ENCODE data around the gene NRXN3. TPM values are rescaled to one million over a fixed set of nuclear protein-coding genes. Genes with fewer than 3 reads are reported as not detected.

NRXN3 gene
- total and polyA plus RNA-seq, 2 of the 13 experiments (the other 11 are each of a cell fraction or from before 2014, with no cell fraction given), result 0.03 TPM; not detected in 1

DNA sequence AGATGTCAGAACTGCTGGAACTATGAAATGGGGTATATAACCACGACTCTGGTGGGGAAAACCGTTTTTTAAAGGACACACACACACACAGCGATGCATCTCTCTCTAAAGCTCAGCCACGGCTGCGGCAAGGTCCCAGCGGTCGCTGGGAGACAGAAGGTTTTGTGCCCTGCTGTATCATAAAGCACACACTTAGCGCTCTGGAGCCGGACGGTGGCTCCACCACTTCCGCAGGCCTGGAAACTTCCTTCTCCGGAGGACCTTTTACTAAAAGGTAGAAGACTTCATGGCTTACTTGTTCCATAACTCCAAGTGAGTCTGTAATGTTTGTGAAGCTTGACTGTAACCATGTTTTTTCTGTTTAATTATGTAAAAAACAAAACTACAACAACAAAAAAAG lies 1691.9 kb downstream of the NRXN3 start (continued):
- TF ChIP-seq, protein P1, sequence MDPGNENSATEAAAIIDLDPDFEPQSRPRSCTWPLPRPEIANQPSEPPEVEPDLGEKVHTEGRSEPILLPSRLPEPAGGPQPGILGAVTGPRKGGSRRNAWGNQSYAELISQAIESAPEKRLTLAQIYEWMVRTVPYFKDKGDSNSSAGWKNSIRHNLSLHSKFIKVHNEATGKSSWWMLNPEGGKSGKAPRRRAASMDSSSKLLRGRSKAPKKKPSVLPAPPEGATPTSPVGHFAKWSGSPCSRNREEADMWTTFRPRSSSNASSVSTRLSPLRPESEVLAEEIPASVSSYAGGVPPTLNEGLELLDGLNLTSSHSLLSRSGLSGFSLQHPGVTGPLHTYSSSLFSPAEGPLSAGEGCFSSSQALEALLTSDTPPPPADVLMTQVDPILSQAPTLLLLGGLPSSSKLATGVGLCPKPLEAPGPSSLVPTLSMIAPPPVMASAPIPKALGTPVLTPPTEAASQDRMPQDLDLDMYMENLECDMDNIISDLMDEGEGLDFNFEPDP (CRISPR knock-in tag; conservative IDR thresholded peaks at IDR 0.05), result no peak

DNA sequence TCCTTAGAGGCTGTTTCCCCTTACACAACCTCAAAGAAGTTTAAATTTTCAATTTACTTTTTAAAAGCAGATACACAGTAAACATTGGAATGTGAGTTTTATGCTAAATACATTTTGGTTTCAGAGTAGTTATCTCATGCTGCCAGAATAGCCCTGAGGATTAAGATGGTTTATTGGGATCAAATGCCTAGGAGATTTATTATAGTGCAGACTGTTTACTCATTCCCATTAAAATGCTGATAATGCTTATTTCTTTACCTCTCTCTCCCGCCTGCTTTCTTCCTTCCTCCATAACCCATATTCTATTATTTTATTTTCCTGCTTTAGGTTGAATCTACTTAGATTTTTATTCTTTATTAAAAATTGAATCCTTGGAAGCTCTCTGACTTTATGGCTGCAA lies 1701.0 kb downstream of the NRXN3 start:
- Histone ChIP-seq H2AFZ (ENCODE audit: low read length) (no peak overlapping the region), H3K9ac (ENCODE audit: insufficient read depth, low read depth, low read length) (no peak overlapping the region), H3K4me1 (ENCODE audit: insufficient read depth, low read length) (no peaks in the 10 kb centered on the region), H4K20me1 (ENCODE audit: insufficient read depth, low read length) (no peaks in the 10 kb centered on the region), H3K9me3 (ENCODE audit: low read length) (peaks cover 74% of the 10 kb centered on the region), H3K27me3 (ENCODE audit: control insufficient read depth in 1 of 2, insufficient read depth in 2 of 2, low read length in 2 of 2) (no peaks in the 10 kb centered on the region; a peak in 1 of 5 replicates), H3K4me3 (replicated peaks in 1 of 3; ENCODE audit: insufficient read depth in 1 of 3, low read depth in 2 of 3, low read length in 3 of 3) (no peak overlapping the region), H3K27ac (ENCODE audit: extremely low read length, insufficient read depth, low read length) (no peak overlapping the region), H3K4me2 (ENCODE audit: low read depth, low read length) (no peak overlapping the region), H3K79me2 (ENCODE audit: insufficient read depth, low read length) (no peaks in the 10 kb centered on the region), H3K36me3 (replicated peaks in 1 of 2; ENCODE audit: control insufficient read depth in 1 of 2, insufficient read depth in 2 of 2, low read length in 2 of 2) (no peaks in the 10 kb centered on the region)
- BruUV-seq (replicated peaks), result no TSS peak
- ATAC-seq, result no peak
- WGBS (ENCODE audit: low lambda C conversion rate), result 0% methylated on average over 1 of the region's 1 CpG
- intact Hi-C loops (cut with micrococcal nuclease; ENCODE audit: unreplicated experiment), result no loop called here
- in situ Hi-C loops (cut with HindIII; ENCODE audit: extremely low pct_ligation_motif_present, low pct_unique_long_range_greater_than_20kb), result no loop called here
- DNase-seq (ENCODE audit: low spot score), result no peak
- no peak for FAIRE-seq
- TF ChIP-seq MAFK (conservative IDR thresholded peaks at IDR 0.05 in 1 of 2, IDR thresholded peaks at IDR 0.05 in 1 of 2; ENCODE audit: low read length in 2 of 2) (peak in 1 of 2 experiments; percentile 81; a peak in 3 of 4 replicates), MAFF (IDR thresholded peaks at IDR 0.05; ENCODE audit: low read depth, low read length) (peak; percentile 67)
- TF ChIP-seq, protein P2, sequence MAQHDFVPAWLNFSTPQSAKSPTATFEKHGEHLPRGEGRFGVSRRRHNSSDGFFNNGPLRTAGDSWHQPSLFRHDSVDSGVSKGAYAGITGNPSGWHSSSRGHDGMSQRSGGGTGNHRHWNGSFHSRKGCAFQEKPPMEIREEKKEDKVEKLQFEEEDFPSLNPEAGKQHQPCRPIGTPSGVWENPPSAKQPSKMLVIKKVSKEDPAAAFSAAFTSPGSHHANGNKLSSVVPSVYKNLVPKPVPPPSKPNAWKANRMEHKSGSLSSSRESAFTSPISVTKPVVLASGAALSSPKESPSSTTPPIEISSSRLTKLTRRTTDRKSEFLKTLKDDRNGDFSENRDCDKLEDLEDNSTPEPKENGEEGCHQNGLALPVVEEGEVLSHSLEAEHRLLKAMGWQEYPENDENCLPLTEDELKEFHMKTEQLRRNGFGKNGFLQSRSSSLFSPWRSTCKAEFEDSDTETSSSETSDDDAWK (CRISPR knock-in tag; IDR thresholded peaks at IDR 0.05), result no peak
- TF ChIP-seq, protein P3, sequence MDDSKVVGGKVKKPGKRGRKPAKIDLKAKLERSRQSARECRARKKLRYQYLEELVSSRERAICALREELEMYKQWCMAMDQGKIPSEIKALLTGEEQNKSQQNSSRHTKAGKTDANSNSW (CRISPR knock-in tag; IDR thresholded peaks at IDR 0.05; ENCODE audit: borderline replicate concordance), result no peak
- ChIA-PET POLR2A (no interaction called here), CTCF (ENCODE audit: low intra/inter-chr PET ratio, low total read pairs) (no interaction called here)

All from HepG2 (cell line).